ENCODE measurements around the gene CUX1.

CUX1 gene

GRCh38 chr7:102317231-102318059 lies 500.0 kb downstream of the CUX1 start:
- no peak overlapping the region for H3K4me3 ChIP-seq (ENCODE audit: low read depth, low read length)
- DNase-seq (ENCODE audit: low read depth): no peak
- TF ChIP-seq CTCF (IDR thresholded peaks at IDR 0.05; ENCODE audit: low read depth, low read length, missing control alignments): peak; percentile 13

- DNase-seq (ENCODE audit: low read depth): no peak
- H3K4me3 ChIP-seq (ENCODE audit: low read depth, low read length): no peak overlapping the region
- TF ChIP-seq CTCF (IDR thresholded peaks at IDR 0.05; ENCODE audit: low read depth, low read length, missing control alignments): peak; percentile 29
Measured at GRCh38 chr7:102318482-102318971, 501.1 kb downstream of the CUX1 start.

- no peak overlapping the region for H3K4me3 ChIP-seq (ENCODE audit: low read depth, low read length)
- no peak for TF ChIP-seq CTCF (IDR thresholded peaks at IDR 0.05; ENCODE audit: low read depth, low read length, missing control alignments)
- DNase-seq (ENCODE audit: low read depth): no peak
Measured at GRCh38 chr7:102319671-102320070, 502.2 kb downstream of the CUX1 start.

GRCh38 chr7:102320181-102320580 lies 502.8 kb downstream of the CUX1 start:
- TF ChIP-seq CTCF (IDR thresholded peaks at IDR 0.05; ENCODE audit: low read depth, low read length, missing control alignments): no peak
- no peak for DNase-seq (ENCODE audit: low read depth)
- no peak overlapping the region for H3K4me3 ChIP-seq (ENCODE audit: low read depth, low read length)

GRCh38 chr7:102320601-102321350 lies 503.4 kb downstream of the CUX1 start:
- DNase-seq (ENCODE audit: low read depth): no peak
- TF ChIP-seq CTCF (IDR thresholded peaks at IDR 0.05; ENCODE audit: low read depth, low read length, missing control alignments): no peak
- no peak overlapping the region for H3K4me3 ChIP-seq (ENCODE audit: low read depth, low read length)

- no peak for DNase-seq (ENCODE audit: low read depth)
- H3K4me3 ChIP-seq (ENCODE audit: low read depth, low read length): no peak overlapping the region
- no peak for TF ChIP-seq CTCF (IDR thresholded peaks at IDR 0.05; ENCODE audit: low read depth, low read length, missing control alignments)
Measured at GRCh38 chr7:102321351-102322201, 504.1 kb downstream of the CUX1 start.

All from GM12864 (cell line).